Hematopoietic multipotent progenitor cell treated with erythropoietin and hydrocortisone succinate and interleukin-3 and kit ligand, for 6 days (in vitro differentiated cells): ENCODE measurements around the gene ITGB5.

Source experiments
- DNase-seq: peaks from one replicate; pipeline ENCODE4 v3.0.0-alpha.2; 2015

ITGB5 gene, protein sequence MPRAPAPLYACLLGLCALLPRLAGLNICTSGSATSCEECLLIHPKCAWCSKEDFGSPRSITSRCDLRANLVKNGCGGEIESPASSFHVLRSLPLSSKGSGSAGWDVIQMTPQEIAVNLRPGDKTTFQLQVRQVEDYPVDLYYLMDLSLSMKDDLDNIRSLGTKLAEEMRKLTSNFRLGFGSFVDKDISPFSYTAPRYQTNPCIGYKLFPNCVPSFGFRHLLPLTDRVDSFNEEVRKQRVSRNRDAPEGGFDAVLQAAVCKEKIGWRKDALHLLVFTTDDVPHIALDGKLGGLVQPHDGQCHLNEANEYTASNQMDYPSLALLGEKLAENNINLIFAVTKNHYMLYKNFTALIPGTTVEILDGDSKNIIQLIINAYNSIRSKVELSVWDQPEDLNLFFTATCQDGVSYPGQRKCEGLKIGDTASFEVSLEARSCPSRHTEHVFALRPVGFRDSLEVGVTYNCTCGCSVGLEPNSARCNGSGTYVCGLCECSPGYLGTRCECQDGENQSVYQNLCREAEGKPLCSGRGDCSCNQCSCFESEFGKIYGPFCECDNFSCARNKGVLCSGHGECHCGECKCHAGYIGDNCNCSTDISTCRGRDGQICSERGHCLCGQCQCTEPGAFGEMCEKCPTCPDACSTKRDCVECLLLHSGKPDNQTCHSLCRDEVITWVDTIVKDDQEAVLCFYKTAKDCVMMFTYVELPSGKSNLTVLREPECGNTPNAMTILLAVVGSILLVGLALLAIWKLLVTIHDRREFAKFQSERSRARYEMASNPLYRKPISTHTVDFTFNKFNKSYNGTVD

DNA sequence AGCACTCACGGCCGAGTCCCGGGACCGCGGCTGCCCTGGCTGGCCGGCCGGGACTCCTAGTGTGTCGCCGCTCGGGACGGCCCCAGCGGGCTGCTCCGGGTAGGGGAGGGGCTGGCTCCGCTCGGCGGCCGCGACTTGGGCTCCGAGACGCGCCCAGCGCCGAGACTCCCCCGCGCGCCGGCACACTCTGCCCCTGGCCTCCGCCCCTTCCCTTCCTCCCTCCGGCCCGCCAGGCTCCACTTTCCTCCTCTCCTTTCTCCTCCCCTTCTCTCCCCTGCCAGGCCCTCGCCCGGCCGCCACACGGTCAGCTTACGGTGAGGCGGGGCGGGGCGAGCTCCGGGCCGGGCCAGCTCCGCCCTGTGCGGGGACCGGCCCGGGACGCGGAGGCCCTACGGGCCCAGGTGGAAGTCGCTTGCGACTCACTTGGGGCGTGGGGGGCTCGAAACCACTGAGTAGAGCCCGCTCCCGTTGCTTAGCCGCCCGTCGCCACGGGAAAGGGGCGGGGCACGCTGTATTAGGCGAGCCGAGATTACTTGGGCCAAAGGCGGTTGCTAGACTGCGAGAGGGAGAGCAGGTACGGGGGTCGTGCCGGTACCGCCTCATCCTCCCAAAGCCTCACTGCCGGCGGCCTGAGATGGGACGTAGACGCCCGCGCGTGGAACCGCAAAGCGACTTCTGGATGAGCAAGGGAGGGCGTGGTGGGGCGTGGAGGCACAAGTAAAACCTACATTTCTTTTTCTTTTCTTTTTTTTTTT is at the start of gene ITGB5:
Gene ITGB5 (minus strand): TSS at position 189 of the 755 bp plus-strand sequence. CDS start 365 bp downstream, outside the sequence.
- peak; percentile 27 for DNase-seq

DNA sequence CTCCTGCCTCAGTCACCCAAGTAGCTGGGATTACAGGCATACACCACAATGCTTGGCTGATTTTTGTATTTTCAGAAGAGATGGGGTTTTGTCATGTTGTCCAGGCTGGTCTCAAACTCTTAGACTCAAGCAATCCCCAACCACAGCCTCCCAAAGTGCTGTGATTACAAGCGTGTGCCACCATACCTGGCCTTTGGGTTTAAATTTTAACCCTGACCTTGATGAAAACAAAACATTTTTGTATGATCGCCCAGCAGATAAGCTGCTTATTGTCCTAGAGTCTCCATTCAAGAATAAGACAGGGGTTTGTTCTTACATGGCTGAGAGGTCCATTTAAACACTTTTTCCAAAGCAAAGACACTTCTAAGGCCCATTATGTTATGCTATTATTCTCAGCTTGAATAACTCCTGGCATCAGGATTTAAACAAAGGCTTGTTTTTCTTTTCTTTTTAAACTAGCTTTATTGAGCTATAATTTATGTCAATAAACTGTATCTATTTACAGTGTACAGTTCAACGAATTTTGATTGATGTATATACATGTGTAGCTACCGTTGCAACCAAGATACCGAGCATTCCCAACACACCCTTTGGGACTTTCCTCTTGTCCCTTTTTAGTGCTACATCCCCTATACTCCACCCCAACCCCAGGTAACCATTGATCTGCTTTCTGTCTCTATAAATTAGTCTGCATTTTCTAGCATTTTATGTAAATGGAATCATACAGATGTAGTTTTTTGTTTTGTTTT is 48.8 kb upstream of the ITGB5 start:
- no peak for DNase-seq

DNA sequence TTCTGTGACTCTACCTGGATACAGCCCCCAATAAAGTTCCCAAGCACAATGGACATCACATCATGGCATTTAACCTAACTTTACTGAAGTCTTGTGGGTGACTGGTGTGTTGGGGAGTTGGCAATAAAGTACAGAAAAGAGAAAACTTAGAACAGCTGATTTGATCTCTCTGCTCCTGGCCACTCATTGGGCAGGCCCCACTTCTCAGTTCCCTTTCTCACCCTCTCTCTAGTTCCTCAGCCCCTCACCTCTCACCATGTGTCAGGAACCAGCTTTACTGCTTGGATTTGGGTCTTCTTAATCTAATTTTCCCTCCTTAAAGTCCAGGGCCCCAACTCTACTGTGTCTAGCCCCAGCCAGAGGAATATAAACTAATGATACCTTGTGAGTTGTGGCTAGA is 48.1 kb upstream of the ITGB5 start:
- no peak for DNase-seq

DNA sequence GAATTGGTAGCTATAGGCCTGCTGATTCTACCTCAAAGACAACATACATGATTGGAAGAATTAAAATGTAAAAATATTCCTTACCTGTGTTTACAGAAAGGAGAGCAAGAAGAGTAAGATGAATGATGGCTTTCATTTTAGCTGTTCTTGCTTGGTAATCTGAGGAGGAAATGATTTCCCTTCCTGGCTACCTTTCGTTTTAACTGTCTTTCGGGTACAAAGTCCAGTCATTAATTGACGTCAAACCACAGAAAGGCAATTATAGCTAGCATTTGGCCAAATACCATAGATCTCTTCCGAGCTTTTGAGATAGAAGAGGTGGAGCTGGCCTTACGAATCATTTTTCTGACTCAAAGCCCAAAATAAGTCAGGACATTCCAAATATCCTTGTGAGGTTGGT is 47.4 kb upstream of the ITGB5 start, which contains the start of gene MUC13:
Gene MUC13 (minus strand): TSS at position 175 of the 400 bp plus-strand sequence. CDS start 39 bp downstream, at position 136.
- no peak for DNase-seq

DNA sequence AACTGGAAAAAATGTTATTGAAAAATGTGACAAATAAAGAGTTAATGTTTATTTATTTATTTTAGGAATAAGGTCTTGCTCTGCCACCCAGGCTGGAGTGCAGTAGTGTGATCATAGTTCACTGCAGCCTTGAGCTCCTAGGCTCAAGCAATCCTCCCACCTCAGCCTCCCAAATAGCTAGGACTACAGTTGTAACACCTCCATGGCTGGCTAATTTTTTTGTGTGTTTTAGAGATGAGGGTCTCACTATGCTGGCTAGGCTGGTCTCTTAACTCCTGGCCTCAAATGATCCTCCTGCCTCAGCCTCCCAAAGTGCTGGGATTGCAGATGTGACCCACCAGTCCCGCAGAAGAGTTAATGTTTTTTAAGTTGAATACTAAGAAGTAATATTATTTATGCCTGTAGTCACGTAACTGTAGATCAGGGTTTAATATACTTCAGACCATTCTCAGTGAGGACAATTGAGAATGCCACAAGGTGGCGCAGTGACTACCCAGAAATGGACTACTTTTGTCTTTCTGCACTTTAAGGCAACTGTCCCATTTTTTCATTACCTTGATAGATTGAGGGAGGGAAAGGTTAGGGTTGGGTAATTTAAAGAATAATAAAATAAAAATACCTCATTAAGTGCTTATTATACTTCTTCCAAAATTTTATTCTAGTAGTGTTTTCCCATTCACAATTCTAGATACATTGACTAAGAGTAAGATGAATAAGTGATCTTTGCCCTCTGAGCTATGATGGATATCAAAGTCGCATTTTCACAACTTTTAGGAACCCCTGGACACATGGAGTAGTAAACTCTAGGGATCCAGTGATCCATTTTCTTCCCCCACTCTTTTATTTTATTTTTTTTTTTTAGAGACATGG is 41.4 kb upstream of the ITGB5 start:
- DNase-seq, result peak; percentile 83

DNA sequence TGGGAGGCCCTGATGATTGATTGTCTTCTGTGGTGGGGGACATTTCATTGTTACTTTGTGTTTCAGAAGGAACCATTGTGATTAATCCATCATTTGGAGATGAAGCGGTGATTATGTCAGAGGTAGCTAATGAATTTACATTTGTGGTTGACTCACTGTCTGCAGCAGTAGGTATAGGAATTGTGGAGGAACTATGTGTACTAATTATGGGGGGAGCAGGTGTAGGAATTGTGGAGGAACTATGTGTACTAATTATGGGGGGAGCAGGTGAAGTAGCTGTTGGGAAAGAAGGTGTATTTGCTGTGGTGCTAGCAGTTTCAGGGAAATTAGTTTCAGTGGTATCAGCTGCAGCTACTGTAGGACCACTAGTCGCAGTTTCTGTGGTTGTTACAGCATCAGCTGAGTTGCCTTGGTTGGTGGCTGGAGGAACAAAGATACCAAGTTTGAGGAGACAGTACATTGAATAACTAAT is 40.4 kb upstream of the ITGB5 start:
- no peak for DNase-seq

DNA sequence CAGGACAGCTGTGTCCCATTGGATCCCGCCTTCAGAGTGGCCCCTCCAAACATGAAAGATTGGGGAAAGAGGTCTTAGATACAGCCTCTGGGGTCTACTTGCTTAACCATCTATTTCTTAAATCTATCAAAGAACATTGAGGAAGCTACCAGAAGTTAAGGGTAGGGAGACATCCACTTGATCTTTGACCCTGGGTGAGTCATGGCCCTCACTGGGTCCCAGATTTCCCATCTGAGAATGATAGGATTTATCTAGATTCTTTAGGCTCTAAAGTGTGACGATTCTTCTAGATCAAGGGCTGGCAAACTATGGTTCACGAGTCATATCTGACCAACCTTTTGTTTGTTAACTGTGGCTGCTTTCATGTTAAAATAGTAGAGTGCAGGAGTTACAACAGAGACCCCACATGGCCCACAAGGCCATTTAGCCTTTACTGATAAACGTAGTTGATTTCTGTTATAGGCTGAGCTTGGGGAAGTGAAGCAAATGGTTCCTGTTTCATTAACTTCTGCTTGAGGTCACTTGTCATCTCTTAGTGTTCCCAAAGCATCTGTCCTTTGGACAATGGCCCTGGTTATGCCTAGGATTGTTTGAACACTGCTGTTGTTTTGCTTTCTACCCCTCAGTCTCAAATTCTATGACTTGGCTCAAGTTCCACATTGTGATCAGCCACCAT is 39.4 kb upstream of the ITGB5 start:
- DNase-seq, result peak; percentile 36

DNA sequence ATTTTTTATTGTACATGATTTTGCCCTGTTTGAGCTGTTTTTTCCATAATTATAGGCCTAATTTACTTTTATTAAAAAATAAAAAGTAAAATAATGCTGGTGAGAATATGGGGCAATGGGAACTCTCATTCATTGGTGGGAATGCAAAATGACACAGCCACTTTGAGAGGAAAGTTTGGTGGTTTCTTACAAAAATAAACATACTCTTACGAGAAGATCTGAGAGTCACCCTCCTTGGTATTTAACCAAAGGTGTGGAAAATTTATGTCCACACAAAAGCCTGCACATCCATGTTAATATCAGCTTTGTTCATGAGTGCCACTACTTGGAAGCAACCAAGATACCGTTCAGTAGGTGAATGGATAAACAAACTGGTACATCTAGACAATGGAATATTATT is 37.6 kb upstream of the ITGB5 start:
- no peak for DNase-seq

DNA sequence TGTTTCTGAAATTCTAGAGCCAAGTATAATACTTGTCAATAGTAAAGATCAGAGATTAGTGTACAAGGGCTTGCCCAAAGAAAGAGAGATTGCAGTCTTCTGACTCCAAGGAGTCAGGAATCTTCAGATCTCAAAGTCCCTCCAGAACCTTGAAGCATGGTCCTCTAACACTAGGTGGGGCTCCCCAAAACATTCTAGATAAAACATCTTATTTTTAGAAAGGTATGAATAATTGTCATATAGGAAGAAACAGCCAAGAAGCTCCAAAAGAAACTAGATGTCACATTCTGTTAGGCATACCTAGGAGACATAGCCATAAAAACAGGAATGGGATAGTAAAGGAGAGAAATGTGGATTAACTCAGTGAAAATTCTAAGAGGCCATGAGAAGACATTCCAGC is 36.7 kb upstream of the ITGB5 start:
- no peak for DNase-seq

DNA sequence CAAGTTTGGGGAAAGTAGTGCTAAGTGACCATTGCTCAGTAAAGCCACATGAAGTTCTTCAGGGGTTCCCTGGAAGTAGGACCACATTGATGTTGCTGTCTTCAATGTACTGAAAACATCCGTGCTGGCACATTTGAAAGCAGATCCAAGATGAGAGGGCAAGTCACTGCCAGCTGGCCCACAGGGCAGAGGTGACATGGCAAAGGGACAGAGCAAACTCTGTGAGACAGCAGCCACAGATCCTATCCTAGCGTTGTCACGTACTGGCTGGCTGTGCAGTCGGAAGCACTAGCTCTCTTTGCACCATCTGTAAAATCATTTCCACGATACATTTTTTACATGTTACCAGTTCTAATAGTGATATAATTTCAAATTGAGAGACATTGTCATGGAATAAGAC is 33.6 kb upstream of the ITGB5 start:
- no peak for DNase-seq

DNA sequence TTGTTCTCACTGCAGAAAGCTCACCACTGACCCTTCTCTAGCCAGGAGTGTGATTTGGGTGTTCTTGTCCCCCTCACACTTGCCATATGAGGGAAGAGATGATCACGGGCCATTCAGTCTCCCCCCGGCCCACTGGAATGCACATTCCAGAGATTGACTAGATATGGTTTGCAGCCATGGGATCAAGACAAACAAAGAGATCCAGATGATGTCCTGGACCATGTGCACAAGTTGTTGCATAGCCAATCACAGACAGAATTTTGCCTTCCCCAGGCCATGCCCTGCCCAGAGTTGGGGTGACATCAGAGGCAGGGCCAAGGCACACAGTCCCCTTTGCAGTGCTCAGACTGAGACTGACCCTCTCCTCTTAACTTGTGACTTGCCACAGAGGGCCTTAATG is 32.6 kb upstream of the ITGB5 start:
- no peak for DNase-seq

DNA sequence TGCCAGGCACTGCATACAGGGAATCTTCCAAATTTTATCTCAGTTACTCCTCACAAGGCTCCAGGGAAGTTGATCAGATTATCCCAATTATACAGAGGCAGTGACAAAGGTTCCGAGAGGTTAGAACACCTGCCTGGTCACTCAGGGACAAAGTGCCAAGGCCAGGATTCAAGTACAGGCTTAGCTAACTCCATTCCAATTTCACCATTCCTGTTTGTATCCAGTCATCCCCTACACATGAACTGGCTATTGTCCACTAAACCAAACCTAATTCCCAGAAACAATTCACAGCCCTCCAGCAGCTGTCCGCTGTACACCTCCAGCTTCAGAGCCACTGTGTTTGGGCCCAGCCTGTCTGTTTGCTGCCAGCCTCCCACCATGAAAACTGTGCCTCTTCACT is 31.4 kb upstream of the ITGB5 start:
- no peak for DNase-seq

DNA sequence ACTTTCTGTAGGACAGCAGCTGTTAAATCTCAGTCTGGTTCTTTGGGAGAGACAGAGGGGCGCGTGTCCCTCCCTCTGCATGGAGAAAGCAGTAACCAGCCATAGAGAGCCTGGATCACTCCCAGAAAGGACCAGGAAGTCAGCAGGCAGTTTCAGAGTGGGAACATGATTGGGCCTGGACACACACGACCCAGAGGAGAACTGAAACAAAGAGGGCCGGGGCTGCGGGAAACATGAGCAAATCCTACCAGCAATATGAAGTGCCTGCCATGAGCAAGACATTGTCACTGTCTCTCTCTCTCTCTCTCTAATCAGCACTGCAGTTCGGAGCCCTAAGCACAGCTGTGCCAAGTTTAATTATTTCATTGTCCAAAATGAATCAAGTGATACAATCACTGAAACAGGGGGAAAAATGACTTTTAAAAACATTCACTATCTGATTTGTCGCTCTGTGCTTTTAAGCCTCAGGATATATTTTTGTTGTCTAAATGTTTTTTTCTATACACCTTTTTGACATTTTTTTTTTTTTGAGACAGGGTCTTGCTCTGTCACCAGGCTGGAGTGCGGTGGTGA is 29.8 kb upstream of the ITGB5 start:
- DNase-seq, result no peak

DNA sequence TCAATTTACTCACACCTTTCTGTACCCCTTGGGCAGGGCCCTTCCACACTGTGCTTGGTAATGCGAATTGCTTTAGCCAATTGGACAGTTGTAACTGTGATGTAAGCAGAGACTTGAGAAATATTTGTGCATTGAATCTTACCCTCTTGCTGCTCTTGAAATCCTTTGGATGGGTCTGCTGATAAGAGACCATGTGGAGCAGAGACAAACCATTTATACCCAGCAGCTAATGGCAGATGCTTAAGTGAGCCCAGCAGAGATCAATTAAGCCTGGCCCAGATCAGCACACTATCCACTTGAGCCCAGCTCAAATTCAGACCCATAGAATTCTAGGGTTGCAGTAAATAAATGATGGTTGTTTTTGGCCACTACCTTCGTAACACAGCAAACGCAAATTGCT is 28.1 kb upstream of the ITGB5 start:
- DNase-seq, result no peak

DNA sequence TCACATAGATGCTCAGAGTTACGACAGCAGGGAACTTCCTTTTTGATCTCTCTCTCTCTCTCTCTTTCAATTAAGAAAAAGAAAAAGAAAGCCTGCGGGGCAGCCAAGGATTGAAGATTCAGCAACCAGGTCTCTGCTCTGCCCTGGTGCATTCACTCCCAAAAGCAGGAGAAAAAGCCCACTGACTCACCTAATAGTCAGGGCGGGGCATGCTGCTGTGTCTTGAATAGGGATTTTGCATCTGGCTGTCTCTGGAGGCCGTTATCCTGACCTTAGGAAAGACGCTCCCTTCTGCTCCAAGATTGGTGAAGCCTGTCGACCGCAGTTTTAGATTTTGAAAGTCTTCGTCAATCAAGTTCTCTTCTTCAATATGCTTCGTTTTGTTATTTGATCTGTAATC is 20.8 kb upstream of the ITGB5 start:
- no peak for DNase-seq

DNA sequence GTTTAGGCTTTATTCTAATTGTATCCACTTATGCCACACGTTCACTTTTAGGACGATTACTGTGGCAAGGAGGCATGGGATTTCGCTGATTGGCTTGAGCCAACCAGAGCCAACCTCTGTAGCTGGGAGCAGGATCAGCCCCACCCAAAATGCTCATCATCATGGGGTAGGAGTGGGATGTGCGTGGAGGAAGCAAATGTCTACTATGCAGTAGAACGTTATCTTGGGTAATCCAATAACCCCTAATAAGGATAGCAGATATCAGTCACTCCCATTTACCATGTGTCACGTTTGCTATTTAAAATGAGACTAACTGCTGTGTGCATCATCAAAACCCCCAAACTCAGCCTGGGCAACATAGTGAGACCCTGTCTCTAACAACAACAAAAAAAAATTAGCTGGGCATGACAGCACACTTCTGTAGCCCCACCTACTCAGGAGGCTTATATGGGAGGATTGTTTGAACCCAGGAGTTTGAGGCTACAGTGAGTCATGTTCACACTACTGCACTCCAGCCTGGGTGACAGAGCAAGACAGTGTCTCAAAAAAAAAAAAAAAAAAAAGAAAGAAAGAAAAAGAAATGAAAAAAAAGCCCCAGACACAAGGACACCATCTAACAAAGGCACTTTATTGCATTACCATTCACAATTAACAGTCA is 17.8 kb upstream of the ITGB5 start:
- DNase-seq, result no peak

DNA sequence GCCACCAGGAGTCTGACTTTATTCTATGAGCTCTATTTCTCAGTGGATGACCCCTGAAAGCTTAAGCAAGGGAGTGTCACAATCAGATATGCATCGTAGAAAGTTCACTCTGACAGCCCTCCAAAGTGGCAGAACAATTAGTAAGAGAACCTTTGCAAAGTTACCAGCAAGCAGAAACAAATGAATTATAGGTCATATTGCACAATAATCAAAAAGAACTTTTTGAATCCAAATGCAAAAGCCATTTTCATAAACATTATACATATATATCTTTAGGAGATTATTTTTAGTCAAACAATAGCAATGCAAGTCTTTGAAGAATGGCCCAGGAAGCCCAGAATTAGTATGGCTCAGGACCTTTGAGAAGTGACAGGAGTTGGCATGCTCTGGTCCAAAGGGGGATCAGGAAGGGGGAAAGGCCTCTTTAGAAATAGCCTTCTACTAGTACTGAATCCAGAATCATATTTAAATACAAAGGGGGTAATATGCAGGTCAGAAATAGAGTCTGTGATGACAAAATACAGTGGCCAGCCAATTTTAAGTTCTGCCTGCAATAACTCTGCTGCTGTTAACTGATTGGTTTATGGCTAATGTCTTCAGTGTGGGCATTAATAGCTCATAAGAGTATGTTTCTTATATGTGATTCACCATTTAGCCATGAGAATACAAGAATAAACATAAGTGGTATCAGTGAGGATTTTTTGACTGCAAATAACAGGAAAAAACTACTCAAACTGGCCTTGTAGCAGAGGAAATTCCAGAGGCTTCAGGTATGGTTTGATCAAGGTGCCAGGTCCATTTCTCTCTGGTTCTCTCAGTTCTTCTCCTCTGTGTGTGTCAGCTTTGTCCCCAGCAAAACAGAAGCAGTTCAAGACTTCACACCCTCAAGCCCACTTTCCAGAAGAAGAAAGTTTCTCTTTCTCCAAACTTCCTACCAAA is 17.0 kb upstream of the ITGB5 start:
- no peak for DNase-seq

DNA sequence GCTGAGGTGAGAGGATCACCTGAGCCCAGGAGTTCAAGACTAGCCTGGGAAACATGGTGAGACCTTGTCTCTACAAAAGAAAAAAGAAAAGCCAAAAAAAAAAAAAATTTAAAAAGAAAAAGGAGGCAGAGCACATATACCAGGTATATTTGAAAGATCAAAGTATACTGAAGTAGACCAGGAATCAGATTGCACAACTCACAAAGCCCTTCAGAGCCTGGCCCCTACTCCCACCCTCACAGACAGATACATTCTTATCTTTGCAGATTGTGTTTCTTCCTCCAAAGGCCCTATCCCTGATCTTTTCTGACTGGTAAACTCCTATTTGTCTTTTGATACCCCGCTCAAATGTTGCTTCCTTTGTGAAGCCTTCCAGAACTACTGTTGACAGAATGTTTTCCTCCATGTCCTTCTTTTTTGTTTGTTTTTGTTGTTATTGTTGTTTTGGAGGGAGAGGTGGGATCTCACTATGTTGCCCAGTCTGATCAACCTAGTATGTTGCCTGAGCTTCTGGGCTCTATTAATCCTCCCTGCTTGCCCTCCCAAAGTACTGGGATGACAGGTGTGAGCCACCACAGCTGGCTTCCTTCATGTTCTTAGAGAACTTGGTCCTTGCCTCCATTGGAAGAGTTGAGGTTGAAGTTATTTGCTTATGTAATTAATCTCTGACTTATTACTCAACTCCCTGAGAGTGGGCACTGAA is 9.8 kb upstream of the ITGB5 start:
- DNase-seq, result no peak
